AG04450 (cell line): ENCODE measurements around the gene DICER1. TPM values are rescaled to one million over a fixed set of nuclear protein-coding genes. Genes with fewer than 3 reads are reported as not detected.

Experiments
- CTCF ChIA-PET: fragments of 300-600, 350-600 bp; formaldehyde crosslinking; extraction: SDS; loops from one replicate; lab custom pipeline; 2022; ENCODE audit warnings: antibody characterized with exemption, inconsistent platforms; lab: Charles Lee
- POLR2A ChIA-PET: fragments of 350-600 bp; formaldehyde crosslinking; extraction: SDS; loops from one replicate; lab custom pipeline; 2021; ENCODE audit warnings: antibody characterized with exemption, inconsistent platforms; lab: Yijun Ruan, JAX
- DNase-seq: peaks from one replicate; pipeline ENCODE4 v3.0.0-alpha.2; 2011; ENCODE audit warnings: low read depth, low spot score
- H3K27ac ChIP-seq: one replicate; pipeline ENCODE4 v1.5.1; 2012; ENCODE audit warnings: low read depth, low read length, control low read depth
- H3K27me3 ChIP-seq: one replicate; pipeline ENCODE4 v1.6.0; 2012; ENCODE audit warnings: low read length; ENCODE audit not compliant: control insufficient read depth, insufficient read depth
- H3K4me3 ChIP-seq: 2 replicates; pipeline ENCODE4 v1.5.1; 2011; ENCODE audit warnings: mild to moderate bottlenecking, low read depth, low read length, control low read depth
- H3K9me3 ChIP-seq: 2 replicates; pipeline ENCODE4 v1.5.1; 2012; ENCODE audit warnings: low read length; ENCODE audit not compliant: control insufficient read depth, insufficient read depth
- CTCF ChIP-seq: IDR thresholded peaks from 2 replicates; pipeline ENCODE4 v1.5.1; 2011; ENCODE audit warnings: low read depth, low read length, control low read depth, inconsistent platforms
- polyA plus RNA-seq: library from polyadenylated mRNA; depleted of rRNA; stranded (reverse); fragments of >200 nt; gene quantifications from 2 replicates; pipeline ENCODE4 v1.2.3, GENCODE V29; 2011

The DICER1 gene
- polyA plus RNA-seq, 1 experiment: 25.1 TPM

DNA sequence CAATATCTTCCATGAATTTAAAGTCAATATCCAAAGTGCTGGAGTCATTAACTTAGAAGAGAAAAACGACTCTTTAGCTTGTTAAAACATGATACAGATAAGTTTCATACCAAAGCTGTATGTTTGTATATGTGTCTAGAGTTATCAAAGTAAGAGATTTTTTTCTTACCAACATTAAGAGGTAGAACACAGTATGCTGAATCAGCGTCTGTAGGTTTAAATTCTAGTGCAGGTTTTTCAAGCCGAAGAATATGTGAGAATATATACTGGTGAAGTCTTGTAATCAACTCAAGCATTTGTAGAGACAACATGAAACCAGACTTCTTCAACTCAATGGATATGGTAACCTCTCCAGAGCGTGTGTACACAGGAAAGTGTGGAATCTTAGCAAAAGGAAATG, 49.6 kb downstream of the DICER1 start:
- H3K27me3 ChIP-seq: no peaks in the 10 kb centered on the region
- no peak for TF ChIP-seq CTCF
- no peak overlapping the region for H3K27ac ChIP-seq
- CTCF ChIA-PET: interaction anchor here (1.8 kb wide), 1 partner anchor 8 kb away, joined by 9 read pairs; no protein-coding TSS in a partner anchor
- POLR2A ChIA-PET: no interaction called here
- H3K9me3 ChIP-seq: no peaks in the 10 kb centered on the region
- no peak for DNase-seq
- no peak overlapping the region for H3K4me3 ChIP-seq

DNA sequence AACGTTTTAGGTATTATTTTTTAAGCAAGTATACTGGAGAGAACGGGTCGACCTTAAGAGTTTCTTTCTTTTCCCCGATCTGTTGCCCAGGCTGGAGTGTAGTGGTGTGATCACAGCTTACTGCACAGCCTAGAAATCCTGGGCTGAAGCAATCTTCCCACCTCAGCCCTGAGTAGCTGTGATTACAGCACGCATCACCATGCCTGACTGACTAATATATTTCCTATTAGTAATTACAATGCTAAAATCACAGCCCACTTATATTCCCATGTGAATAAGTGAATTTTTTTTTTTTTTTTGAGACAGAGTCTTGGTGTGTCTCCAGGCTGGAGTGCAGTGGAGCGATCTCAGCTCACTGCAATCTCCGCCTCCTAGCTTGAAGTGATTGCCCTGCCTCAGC, 50.4 kb downstream of the DICER1 start:
- CTCF ChIA-PET: interaction anchor here (1.6 to 1.8 kb wide), 2 partner anchors 8 to 325 kb away, joined by 4 to 9 read pairs; no protein-coding TSS in a partner anchor
- Histone ChIP-seq H3K27me3 (no peaks in the 10 kb centered on the region), H3K9me3 (no peaks in the 10 kb centered on the region), H3K4me3 (no peak overlapping the region), H3K27ac (no peak overlapping the region)
- no peak for TF ChIP-seq CTCF
- DNase-seq: no peak
- POLR2A ChIA-PET: no interaction called here

GRCh38 chr14:95104911-95105310, 52.4 kb downstream of the DICER1 start:
- TF ChIP-seq CTCF: no peak
- no peak for DNase-seq
- no peaks in the 10 kb centered on the region for H3K27me3 ChIP-seq
- no peak overlapping the region for H3K4me3 ChIP-seq
- POLR2A ChIA-PET: no interaction called here
- no peak overlapping the region for H3K27ac ChIP-seq
- CTCF ChIA-PET: no interaction called here
- no peaks in the 10 kb centered on the region for H3K9me3 ChIP-seq

GRCh38 chr14:95102680-95103044, 54.7 kb downstream of the DICER1 start:
- no peak overlapping the region for H3K4me3 ChIP-seq
- H3K9me3 ChIP-seq: no peaks in the 10 kb centered on the region
- no peak for TF ChIP-seq CTCF
- ChIA-PET POLR2A (no interaction called here), CTCF (no interaction called here)
- no peaks in the 10 kb centered on the region for H3K27me3 ChIP-seq
- DNase-seq: no peak
- no peak overlapping the region for H3K27ac ChIP-seq

GRCh38 chr14:95101736-95102679, 55.3 kb downstream of the DICER1 start:
- ChIA-PET CTCF (interaction anchor here (0.9 to 1.1 kb wide), 2 partner anchors 9 to 412 kb away, joined by 3 read pairs; no protein-coding TSS in a partner anchor), POLR2A (no interaction called here)
- Histone ChIP-seq H3K9me3 (no peaks in the 10 kb centered on the region), H3K27ac (no peak overlapping the region), H3K4me3 (no peak overlapping the region), H3K27me3 (no peaks in the 10 kb centered on the region)
- DNase-seq: no peak
- no peak for TF ChIP-seq CTCF
